ENCODE results near the gene PLXNA4. TPM values are rescaled to one million over a fixed set of nuclear protein-coding genes. Genes with fewer than 3 reads are reported as not detected.

PLXNA4 gene
- total RNA-seq, 1 donor from 2014 or later = 17.6 TPM

DNA sequence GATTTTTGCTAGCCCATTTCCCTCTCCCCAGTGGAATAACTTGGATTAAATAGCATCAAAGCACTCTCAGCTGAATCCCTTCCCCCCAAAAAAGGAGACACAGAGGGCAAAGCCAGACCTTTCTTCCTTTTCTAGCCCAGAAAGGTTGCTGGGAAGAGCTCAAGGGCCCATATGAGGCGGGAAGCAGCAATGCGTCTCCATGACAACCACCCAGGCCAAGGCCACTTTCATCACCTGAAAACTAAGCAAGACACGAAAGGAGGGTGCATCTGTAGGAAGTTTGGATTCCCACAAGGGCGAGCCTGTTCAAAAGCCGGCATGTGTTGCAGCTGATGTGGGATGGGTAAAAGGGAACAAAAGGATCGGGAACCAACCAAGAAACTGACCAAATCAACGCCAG, 229.1 kb downstream of the PLXNA4 start:
- intact Hi-C loops (cut with DNase I) = no loop called here

DNA sequence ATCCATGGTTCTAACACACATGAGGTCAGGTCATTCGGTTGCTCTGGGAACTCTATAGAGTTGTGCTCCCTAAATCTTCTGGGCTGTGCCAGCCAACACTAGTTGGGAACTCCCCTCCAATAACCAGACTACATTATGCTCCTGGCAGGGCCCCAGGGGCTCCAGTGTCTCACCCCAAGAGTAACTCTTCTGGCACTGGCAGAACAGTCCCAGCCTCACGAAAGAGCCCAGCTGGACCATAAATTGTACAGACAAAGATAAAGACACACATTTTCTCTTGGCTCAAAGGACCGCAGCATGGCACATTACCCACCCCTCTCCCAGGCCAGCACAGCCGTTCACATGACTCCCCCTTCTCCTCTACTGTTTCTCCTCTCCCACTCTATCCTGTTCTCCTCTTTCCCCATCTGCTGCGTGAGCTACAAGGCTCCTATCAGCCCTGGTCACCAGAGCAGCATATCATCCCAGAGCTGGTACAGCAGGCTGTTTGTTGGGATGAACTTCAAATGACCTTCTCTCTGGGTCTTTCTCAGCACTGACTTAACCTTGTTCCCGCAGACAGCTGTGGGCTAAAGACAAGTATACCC, 230.6 kb downstream of the PLXNA4 start:
- intact Hi-C loops (cut with DNase I) = no loop called here
- no peak for DNase-seq (ENCODE audit: missing footprints)
- ATAC-seq = peak; percentile 17

More for the DNA sequence above, 229.1 kb downstream of the PLXNA4 start:
- DNase-seq (ENCODE audit: missing footprints) = no peak
- no peak for ATAC-seq

DNA sequence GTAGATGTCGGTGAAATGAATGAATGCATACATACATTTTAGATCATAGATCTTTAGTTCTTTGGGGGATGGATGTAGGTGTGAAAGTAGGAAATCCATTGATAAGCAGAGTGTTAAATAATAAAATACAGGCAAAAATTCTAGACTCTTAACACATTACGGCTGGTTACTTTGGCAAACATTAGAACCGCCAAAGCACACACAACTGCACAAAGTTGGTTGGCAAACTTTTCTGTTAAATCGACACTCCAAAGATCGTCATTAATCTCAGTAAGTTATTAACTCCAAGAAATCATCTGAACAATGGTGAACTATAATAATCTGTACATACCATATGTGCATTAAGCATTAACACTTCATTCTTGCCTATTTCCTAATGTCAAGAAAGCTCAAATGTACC, 231.2 kb downstream of the PLXNA4 start:
- intact Hi-C loops (cut with DNase I) = no loop called here
- ATAC-seq (no peak), DNase-seq (ENCODE audit: missing footprints) (no peak)

DNA sequence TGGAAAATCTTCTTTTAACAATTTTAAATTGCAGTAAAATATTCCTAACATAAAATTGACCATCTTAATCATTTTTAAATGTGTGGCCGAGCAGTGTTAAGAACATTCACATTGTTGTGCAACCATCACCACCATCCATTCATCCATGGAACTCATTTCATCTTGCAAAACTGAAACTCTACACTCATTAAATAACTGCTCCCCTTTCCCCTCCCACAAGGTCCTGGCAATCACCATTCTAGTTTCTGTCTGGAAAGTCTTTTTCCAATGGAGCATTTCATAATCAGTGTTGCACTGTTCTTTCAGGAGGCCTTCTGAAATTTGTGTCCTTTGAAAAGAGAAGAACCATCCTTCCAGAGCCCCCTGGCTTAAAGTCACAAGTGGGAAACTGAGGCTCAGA, 233.1 kb downstream of the PLXNA4 start:
- intact Hi-C loops (cut with DNase I) = no loop called here
- ATAC-seq (peak; percentile 85), DNase-seq (ENCODE audit: missing footprints) (no peak)

DNA sequence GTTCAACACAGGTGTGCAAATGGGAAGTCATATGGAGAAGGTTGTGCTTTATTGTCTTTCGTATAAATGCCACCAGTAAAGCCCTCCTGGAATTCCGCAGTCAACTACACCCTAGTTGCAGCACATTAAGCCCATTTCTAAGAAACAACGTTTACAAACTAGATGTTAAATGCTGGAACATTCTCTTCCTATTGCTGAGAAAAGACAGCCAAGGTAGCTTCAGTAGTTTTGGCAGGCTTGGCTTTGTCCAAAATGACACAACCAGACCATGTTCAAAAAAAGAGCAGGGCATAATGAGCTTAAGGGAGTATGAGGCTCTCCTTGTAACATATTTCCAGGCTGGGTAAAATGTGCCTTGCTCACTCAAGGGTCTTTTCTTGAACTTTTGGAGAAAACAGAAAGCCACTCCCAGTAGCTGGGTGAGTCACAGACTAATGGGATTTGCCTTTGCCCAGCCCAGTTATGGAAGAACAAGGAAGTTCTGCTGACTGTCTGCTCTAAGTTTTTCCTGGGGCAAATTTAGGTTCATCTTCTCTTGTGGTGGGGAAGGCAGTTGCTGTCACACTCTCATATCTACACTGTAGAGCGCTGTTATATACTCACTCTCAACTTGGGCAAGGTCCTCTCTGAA, 238.7 kb downstream of the PLXNA4 start:
- no peak for ATAC-seq
- DNase-seq (ENCODE audit: missing footprints) = no peak
- intact Hi-C loops (cut with DNase I) = no loop called here

DNA sequence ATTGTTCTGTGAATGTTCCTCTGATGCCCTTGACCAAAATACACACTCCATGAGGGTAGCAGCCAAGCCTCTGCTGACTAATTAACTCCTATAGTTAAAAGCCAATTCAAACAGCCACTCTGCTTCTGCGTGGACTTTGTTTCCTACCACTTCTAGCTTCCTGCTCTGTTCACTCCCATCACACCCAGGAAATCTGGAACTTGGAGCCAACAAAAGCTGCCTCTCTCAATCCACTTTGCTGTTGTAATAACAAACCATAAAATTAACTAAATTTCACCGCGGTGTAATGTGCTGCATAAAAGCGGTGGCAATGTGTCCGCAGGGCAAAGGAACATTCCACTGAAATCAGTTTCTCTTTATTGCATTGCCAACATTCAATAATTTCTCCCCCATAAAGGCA, 239.5 kb downstream of the PLXNA4 start:
- DNase-seq (ENCODE audit: missing footprints) = no peak
- intact Hi-C loops (cut with DNase I) = no loop called here
- no peak for ATAC-seq

DNA sequence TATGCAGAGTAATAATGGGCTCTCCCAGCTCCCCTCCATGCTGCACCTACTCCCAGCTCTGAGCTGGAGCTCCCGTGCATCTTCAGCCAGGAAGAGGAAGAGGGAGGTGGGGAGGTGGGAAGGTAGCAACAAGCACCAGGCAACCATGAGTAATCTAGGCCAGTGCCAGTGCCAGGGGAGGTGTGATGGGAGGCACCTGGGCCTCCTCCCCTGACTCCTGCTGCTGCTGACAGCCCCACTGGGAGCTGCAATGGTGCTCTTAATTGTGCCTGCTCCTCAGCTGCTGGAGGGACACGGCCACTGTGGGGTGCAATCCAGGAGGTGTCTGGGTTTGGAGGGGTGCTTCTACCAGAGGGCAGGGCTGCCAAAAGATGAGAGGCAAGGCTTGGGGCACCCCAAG, 243.0 kb downstream of the PLXNA4 start:
- no peak for DNase-seq (ENCODE audit: missing footprints)
- ATAC-seq = peak; percentile 30
- intact Hi-C loops (cut with DNase I) = loop anchor here (5.0 kb wide), 3 partner anchors 44 to 104 kb away; no protein-coding TSS in a partner anchor

DNA sequence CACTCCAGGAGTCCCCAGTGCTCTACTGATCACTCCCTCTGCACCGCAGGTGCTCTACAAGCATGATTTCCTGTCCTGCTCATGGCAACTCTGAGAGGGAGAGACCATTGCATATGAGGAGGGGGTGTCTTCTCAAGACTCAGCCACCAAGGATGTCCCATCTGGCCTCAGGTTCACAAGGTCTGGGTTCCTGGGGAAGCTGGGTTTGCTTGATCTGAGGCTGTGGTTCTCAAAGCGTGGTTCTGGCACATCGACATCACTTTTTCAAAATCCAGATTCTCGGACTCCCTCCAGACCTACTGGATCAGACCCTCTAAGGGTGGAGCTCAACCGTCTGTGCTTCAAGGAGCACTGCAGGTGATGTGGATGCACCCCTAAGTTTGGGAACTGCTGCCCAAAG, 247.5 kb downstream of the PLXNA4 start:
- ATAC-seq (no peak), DNase-seq (ENCODE audit: missing footprints) (no peak)
- intact Hi-C loops (cut with DNase I) = no loop called here

DNA sequence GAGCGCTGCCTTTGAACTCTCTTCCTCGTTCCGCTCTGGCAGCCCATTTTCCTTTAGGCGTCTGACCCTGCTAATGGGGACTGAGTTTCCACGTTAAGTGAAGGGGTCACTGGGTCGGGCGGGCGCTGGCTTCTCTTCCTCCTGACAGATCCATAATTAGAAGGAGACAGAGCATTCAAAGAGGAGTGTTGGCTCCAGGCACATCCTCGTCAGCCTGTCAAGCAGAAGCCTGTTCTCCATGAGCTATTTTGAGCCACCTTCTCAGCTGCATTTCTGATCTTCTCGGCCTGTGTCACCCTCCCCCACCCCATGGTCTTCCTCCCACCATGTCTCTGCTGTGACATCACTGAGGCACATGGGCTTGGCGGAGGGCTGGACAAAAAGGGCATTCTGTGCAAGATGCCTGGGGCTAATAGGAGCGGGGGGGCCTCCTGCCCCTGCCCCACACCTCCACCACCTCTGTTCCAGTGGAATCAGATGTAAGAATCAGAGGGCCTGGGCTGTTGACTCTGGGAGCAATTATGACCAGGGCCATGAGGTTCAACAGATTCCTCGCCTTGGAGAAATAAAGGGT, 248.1 kb downstream of the PLXNA4 start:
- DNase-seq (ENCODE audit: missing footprints) = no peak
- ATAC-seq = peak; percentile 73
- intact Hi-C loops (cut with DNase I) = no loop called here

DNA sequence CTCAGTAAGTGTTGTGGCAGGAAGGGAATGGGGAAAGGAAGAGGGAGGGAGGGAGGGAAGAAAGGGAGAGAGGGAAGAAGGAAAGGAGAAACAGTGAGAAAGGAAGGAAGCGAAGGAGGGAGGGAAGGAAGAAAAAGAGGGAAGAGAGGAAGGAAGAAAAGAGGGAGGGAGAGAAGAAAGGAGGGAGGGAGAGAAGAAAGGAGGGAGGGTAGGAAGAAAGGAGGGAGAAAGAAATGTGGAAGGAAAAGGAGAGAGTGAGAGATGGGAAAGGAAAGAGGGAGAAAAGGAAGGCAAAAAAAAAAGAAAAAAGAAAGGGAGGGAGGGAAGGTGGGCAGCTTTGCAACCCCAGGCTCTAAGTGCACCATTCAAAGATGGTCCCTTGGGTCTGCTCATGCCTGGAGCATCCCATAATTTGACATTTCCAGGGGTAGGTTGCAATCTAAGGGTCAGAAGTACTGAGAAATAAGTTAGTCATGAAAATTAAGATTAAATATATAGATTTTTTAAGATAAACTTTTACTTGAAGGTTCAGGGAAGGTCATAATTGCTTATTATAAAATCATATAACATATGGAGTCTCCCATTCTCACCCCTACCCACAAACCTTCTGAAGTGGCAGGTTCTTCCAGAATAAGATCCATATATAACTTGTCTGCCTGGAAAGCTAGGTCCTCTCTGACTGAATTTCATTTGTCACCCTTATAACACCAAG, 249.2 kb downstream of the PLXNA4 start:
- ATAC-seq = no peak
- intact Hi-C loops (cut with DNase I) = no loop called here
- DNase-seq (ENCODE audit: missing footprints) = no peak

DNA sequence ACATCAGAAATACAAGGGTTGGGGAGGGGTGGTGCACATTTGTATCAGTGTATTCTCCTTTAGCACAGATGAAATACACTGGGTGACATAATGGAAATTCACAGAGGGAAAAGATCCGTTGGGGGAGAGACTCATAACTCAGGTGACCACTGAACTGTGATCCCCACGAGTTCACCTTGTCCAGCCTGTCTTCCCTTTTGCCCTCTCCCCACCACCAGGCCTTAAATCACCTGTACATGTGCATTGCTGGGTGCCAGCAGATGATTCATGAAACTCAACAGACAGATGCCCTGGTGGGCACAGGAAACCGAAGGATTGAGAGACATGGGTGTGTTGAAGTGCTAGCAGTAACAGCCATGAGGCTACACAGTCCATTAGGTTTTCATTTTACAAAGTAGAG, 253.3 kb downstream of the PLXNA4 start:
- intact Hi-C loops (cut with DNase I) = no loop called here
- ATAC-seq (no peak), DNase-seq (ENCODE audit: missing footprints) (no peak)

DNA sequence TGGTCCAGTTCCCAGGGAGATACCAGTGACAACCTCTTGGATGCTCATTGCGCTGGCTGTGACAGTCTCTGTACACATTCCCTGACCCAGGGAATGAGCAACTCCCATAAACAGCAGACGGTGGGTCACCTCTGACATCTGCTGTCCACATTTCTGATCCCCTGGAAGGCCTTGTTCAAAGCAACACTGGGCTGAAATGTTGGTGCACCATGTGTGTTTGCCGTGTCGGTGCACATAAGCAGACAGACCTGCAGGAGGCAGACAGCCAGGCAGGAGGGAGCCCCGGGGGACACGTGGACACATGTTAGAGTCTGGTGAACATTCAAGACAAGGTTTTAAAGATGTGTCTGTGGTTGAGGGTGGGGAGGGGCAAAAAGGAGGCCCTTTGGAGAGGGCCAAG, 254.9 kb downstream of the PLXNA4 start:
- intact Hi-C loops (cut with DNase I) = no loop called here

DNA sequence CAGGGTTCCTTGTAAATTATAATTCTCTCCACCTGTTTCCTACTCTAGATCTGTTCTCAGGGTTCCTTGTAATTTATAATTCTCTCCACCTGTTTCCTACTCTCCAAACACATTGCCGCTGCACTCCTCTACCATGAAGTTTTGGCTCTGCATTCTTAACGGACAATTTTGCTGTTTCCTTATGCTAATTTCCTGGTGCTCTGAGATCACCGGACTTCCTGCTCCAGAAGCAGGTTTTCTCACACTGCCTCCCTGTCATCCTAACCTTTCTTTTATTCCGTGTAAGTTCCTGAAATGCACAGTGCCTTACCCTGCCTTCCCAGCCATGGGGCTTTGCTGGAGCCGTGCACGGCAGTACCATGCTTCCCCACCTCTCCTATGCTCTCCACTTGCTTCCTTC, 256.8 kb downstream of the PLXNA4 start:
- intact Hi-C loops (cut with DNase I) = loop anchor here (2.0 kb wide), 2 partner anchors 181 to 261 kb away; no protein-coding TSS in a partner anchor
- ATAC-seq = no peak

More for the DNA sequence above, 254.9 kb downstream of the PLXNA4 start:
- no peak for ATAC-seq
- no peak for DNase-seq (ENCODE audit: missing footprints)

DNA sequence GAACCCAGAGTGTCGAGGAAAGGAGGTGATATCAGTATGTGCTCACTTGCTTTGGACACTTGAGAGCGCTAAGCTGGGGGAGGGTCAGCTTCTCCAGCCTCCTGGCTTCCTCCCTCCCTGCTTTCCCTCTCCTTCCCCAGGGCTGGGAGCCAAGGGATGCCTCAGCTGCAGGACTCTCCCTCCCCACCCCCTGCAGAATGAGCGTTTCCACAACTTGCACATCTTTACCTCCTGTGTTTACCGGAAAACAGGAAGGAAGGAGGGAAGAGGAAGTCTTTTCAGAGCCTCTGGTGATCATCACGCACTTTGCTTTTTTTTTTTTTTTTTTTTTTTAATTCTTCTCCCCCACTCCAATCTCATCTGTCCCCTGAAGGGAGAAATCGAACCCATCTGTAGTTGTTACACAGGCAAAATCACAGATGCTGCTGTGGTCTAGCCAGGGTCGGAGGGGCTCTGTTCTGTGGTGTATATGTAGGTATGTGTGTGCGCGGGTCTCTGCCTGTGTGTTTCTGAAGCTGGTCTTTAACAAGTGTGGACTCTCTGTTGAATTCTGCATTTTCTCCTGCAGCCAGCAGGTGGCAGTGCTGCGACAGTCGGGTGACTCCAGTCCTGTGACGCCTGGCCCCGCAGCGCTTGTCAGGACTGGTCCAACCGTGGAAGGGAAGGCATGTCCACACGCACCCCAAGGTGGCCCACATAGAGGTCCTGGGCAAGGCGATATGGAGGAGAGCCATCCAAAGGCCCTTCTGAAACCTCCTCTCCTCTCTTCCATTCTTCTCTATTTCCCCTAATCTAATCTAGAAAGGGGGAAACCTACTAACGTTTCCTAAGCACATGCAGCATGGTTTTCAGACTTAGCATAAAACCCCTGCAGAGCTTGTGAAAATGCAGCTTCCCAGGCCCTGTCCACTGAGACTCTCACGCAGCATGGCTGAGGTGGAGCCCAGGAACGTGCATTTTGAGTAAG, 257.6 kb downstream of the PLXNA4 start:
- ATAC-seq = peak; percentile 91
- intact Hi-C loops (cut with DNase I) = loop anchor here (2.0 kb wide), 2 partner anchors 182 to 262 kb away; no protein-coding TSS in a partner anchor
- peak; percentile 90 for DNase-seq (ENCODE audit: missing footprints)

More for the DNA sequence above, 256.8 kb downstream of the PLXNA4 start:
- DNase-seq (ENCODE audit: missing footprints) = no peak

DNA sequence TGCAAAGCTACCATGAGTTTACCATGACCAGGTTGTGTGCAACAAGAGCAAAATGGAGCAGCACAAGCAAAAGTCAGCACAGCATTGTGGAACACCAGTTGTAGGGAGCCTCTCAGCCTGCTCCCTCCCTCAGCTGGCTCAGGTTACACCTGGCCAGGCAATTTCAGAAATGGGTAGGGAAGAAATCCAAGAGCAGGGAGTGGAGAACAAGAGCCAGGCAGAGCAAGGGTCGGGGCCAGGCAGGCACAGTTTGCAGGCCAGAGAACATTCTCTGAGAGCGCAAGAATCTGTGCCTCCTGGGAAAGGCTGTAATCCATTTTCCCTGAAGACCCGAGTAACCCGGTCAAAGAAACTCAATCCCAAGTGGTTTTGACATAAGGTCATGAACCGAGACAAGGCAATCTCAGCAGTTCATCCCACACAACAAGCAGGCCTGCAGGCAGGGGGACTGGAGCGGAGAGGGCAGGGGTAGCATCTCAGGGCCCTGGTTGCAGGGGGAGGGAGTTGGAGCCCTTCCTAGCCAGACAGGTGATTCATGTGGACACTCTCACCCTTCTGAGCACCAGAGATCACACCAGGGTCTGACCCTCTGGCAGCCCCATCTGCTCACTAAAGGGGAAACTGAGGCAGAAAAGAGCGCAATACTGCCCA, 258.4 kb downstream of the PLXNA4 start:
- ATAC-seq = no peak
- intact Hi-C loops (cut with DNase I) = loop anchor here (2.0 kb wide), 2 partner anchors 183 to 263 kb away; no protein-coding TSS in a partner anchor
- no peak for DNase-seq (ENCODE audit: missing footprints)

DNA sequence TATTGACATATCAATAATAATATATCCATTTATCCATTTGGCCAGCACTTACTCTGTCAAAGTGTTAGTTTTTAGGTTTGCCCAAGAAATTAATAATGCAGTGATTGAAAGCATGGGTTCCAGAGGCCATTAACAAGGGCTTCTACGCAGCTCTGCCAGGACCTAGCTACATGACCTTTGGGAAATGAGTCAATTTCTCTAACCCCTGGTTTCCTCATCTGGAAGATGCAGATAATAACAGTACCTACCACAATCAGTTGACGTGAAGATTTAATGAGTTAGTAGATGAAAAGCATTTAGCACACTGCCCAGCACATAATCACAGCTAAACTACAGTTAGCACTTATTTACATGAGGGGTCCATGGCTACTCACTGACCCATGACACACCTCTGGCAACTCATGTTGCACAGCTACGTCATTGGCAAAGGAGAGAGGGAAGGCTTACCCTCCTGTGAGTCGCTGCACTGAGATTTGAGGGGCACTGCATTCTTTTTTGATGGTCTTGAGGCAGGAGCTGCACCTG, 263.7 kb downstream of the PLXNA4 start:
- ATAC-seq = no peak
- DNase-seq (ENCODE audit: missing footprints) = no peak
- intact Hi-C loops (cut with DNase I) = no loop called here

DNA sequence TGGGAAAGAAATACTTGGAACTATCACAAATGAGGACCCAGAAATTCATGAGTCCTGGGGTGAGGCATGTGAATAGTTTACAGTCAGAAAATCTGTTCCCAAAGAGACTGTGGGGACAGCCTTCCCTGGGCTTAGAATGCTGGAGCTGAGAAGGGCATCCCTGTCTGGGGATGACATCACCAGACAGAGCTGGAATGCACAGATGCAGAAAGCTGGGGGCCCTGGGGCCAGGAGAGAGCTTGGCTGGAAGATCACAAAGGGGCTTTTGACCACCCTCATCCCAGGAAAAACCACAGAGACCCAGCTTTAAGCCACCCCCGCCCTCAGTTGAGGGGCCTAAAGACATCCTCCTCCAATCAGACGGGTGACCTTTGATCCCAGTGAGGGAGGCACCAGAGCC, 264.5 kb downstream of the PLXNA4 start:
- DNase-seq (ENCODE audit: missing footprints) (no peak), ATAC-seq (no peak)
- intact Hi-C loops (cut with DNase I) = no loop called here

All from Right ventricle myocardium inferior (tissue), 1 donor.